ENCODE results near the gene ATP2A2. TPM values are rescaled to one million over a fixed set of nuclear protein-coding genes. Genes with fewer than 3 reads are reported as not detected.

ATP2A2 gene
- total RNA-seq, 1 experiment from 2014 or later: 262 TPM

DNA sequence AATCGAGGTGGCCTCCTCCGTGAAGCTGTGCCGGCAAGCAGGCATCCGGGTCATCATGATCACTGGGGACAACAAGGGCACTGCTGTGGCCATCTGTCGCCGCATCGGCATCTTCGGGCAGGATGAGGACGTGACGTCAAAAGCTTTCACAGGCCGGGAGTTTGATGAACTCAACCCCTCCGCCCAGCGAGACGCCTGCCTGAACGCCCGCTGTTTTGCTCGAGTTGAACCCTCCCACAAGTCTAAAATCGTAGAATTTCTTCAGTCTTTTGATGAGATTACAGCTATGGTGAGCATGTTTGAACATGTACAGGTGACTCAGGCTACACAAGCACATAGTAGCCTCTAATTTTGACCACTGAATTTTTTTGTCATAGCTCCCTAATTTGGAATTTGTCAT is 59.7 kb downstream of the ATP2A2 start:
- CTCF ChIA-PET: no interaction called here
- Histone ChIP-seq H3K36me3 (ENCODE audit: control insufficient read depth, insufficient read depth, low read length) (peaks cover 8% of the 10 kb centered on the region), H3K4me1 (no peaks in the 10 kb centered on the region), H3K9me3 (no peaks in the 10 kb centered on the region), H3K4me3 (ENCODE audit: low read depth, low read length) (no peak overlapping the region), H3K27me3 (replicated peaks; ENCODE audit: control insufficient read depth, insufficient read depth, low read length) (no peaks in the 10 kb centered on the region)
- POLR2A ChIA-PET: no interaction called here
- H3K27ac Mint-ChIP-seq (ENCODE audit: unreplicated experiment): no peak overlapping the region
- BruUV-seq (replicated peaks): no TSS peak
- no peak for DNase-seq
- intact Hi-C loops (cut with micrococcal nuclease; ENCODE audit: unreplicated experiment): no loop called here
- no peaks in the 10 kb centered on the region for H3K9me3 Mint-ChIP-seq (ENCODE audit: unreplicated experiment)
- TF ChIP-seq, protein P1, sequence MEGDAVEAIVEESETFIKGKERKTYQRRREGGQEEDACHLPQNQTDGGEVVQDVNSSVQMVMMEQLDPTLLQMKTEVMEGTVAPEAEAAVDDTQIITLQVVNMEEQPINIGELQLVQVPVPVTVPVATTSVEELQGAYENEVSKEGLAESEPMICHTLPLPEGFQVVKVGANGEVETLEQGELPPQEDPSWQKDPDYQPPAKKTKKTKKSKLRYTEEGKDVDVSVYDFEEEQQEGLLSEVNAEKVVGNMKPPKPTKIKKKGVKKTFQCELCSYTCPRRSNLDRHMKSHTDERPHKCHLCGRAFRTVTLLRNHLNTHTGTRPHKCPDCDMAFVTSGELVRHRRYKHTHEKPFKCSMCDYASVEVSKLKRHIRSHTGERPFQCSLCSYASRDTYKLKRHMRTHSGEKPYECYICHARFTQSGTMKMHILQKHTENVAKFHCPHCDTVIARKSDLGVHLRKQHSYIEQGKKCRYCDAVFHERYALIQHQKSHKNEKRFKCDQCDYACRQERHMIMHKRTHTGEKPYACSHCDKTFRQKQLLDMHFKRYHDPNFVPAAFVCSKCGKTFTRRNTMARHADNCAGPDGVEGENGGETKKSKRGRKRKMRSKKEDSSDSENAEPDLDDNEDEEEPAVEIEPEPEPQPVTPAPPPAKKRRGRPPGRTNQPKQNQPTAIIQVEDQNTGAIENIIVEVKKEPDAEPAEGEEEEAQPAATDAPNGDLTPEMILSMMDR (IDR thresholded peaks at IDR 0.05; ENCODE audit: insufficient read depth in 1 of 2, low read depth in 1 of 2, low read length in 1 of 2, severe bottlenecking in 1 of 2, unreplicated experiment in 1 of 2): no peak
- no peaks in the 10 kb centered on the region for H3K27me3 Mint-ChIP-seq (ENCODE audit: insufficient read depth, unreplicated experiment)
- no peak overlapping the region for H3K4me3 Mint-ChIP-seq (ENCODE audit: unreplicated experiment)
- H3K4me1 Mint-ChIP-seq (ENCODE audit: low read depth, unreplicated experiment): no peaks in the 10 kb centered on the region
- H3K36me3 Mint-ChIP-seq (ENCODE audit: insufficient read depth, unreplicated experiment): peaks cover 100% of the 10 kb centered on the region

DNA sequence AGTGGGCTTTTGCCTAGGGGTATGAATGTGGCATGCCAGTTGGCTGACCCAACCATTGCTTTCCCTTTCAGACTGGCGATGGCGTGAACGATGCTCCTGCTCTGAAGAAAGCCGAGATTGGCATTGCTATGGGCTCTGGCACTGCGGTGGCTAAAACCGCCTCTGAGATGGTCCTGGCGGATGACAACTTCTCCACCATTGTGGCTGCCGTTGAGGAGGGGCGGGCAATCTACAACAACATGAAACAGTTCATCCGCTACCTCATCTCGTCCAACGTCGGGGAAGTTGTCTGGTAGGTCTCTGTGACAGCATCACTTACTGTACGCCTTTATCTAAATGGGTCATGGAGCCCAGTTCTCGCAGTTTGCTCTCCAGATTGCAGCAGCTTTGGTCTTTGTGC is 61.1 kb downstream of the ATP2A2 start:
- ChIA-PET POLR2A (no interaction called here), CTCF (no interaction called here)
- Histone ChIP-seq H3K27me3 (replicated peaks; ENCODE audit: control insufficient read depth, insufficient read depth, low read length) (no peaks in the 10 kb centered on the region), H3K36me3 (ENCODE audit: control insufficient read depth, insufficient read depth, low read length) (peaks cover 4% of the 10 kb centered on the region), H3K9me3 (no peaks in the 10 kb centered on the region), H3K4me3 (ENCODE audit: low read depth, low read length) (no peak overlapping the region), H3K4me1 (no peaks in the 10 kb centered on the region)
- Mint-ChIP-seq H3K4me3 (ENCODE audit: unreplicated experiment) (no peak overlapping the region), H3K36me3 (ENCODE audit: insufficient read depth, unreplicated experiment) (peaks cover 99% of the 10 kb centered on the region), H3K9me3 (ENCODE audit: unreplicated experiment) (no peaks in the 10 kb centered on the region), H3K27ac (ENCODE audit: unreplicated experiment) (no peak overlapping the region), H3K4me1 (ENCODE audit: low read depth, unreplicated experiment) (no peaks in the 10 kb centered on the region), H3K27me3 (ENCODE audit: insufficient read depth, unreplicated experiment) (no peaks in the 10 kb centered on the region)
- intact Hi-C loops (cut with micrococcal nuclease; ENCODE audit: unreplicated experiment): no loop called here
- TF ChIP-seq, protein P1 (IDR thresholded peaks at IDR 0.05; ENCODE audit: insufficient read depth in 1 of 2, low read depth in 1 of 2, low read length in 1 of 2, severe bottlenecking in 1 of 2, unreplicated experiment in 1 of 2): no peak
- no TSS peak for BruUV-seq (replicated peaks)
- DNase-seq: no peak

DNA sequence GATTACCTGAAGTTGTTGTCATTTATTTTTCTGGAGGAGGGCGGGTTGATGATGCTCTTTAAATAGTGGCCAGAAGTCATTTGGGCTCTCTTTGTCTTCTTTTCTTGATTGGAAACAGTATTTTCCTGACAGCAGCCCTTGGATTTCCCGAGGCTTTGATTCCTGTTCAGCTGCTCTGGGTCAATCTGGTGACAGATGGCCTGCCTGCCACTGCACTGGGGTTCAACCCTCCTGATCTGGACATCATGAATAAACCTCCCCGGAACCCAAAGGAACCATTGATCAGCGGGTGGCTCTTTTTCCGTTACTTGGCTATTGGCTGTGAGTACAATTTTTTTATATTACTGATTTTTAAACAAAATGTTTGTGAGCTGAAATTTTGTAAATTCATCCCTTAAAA is 62.1 kb downstream of the ATP2A2 start:
- Mint-ChIP-seq H3K27me3 (ENCODE audit: insufficient read depth, unreplicated experiment) (no peaks in the 10 kb centered on the region), H3K27ac (ENCODE audit: unreplicated experiment) (no peak overlapping the region), H3K9me3 (ENCODE audit: unreplicated experiment) (no peaks in the 10 kb centered on the region), H3K4me1 (ENCODE audit: low read depth, unreplicated experiment) (no peaks in the 10 kb centered on the region), H3K36me3 (ENCODE audit: insufficient read depth, unreplicated experiment) (peaks cover 99% of the 10 kb centered on the region), H3K4me3 (ENCODE audit: unreplicated experiment) (no peak overlapping the region)
- intact Hi-C loops (cut with micrococcal nuclease; ENCODE audit: unreplicated experiment): no loop called here
- no peak overlapping the region for H3K4me3 ChIP-seq (ENCODE audit: low read depth, low read length)
- no peaks in the 10 kb centered on the region for H3K4me1 ChIP-seq
- H3K9me3 ChIP-seq: no peaks in the 10 kb centered on the region
- TF ChIP-seq, protein P1 (IDR thresholded peaks at IDR 0.05; ENCODE audit: insufficient read depth in 1 of 2, low read depth in 1 of 2, low read length in 1 of 2, severe bottlenecking in 1 of 2, unreplicated experiment in 1 of 2): no peak
- ChIA-PET POLR2A (no interaction called here), CTCF (no interaction called here)
- H3K27me3 ChIP-seq (replicated peaks; ENCODE audit: control insufficient read depth, insufficient read depth, low read length): no peaks in the 10 kb centered on the region
- peaks cover 3% of the 10 kb centered on the region for H3K36me3 ChIP-seq (ENCODE audit: control insufficient read depth, insufficient read depth, low read length)
- no TSS peak for BruUV-seq (replicated peaks)
- DNase-seq: no peak
